K562 (cell line): ENCODE measurements around the gene SOWAHA. TPM values are rescaled to one million over a fixed set of nuclear protein-coding genes. Genes with fewer than 3 reads are reported as not detected.
A peak's percentile ranks its signal among the peaks of the same experiment; 100 is the strongest.

Experiments used
- ATAC-seq: fragments of 200-7000 bp; cut with Tn5 transposase; 3 replicates; pipeline ENCODE4 v1.9.1; 2020; ENCODE audit warnings: moderate library complexity
- BruUV-seq: library from RNA; stranded (reverse); fragments of 400-500 nt; replicated peaks from 2 replicates; lab custom pipeline; 2021; lab: Mats Ljungman, UMichigan
- CTCF ChIA-PET: fragments of 300-600 bp; formaldehyde crosslinking; extraction: SDS; loops from one replicate; lab custom pipeline; 2021; ENCODE audit warnings: low intra/inter-chr PET ratio; lab: Yijun Ruan, JAX
- POLR2A ChIA-PET: fragments of 300-600, 350-650 bp; sonication (Branson Sonifier 250); formaldehyde crosslinking; extraction: SDS; loops from one replicate; lab custom pipeline; 2021; ENCODE audit warnings: antibody characterized with exemption, inconsistent platforms; lab: Yijun Ruan, JAX
- DNase-seq, 4 experiments: peaks; one replicate each; pipeline versions ENCODE4 v3.0.0 to v3.0.0-alpha.2; 2011 to 2018; ENCODE audit warnings: low spot score in 3 of 4, mixed read lengths in 3 of 4; ENCODE audit errors: extremely low read depth in 1 of 4
- FAIRE-seq: peaks from 2 replicates; lab custom pipeline; 2011; peaks lifted over from hg19 to GRCh38; lab: Jason Lieb, UNC
- H2AFZ ChIP-seq: 2 replicates; pipeline ENCODE4 v1.6.0; 2011; ENCODE audit warnings: low read depth, low read length, control low read depth, inconsistent platforms
- H3K27ac ChIP-seq: fragments of 200-600 bp; 3 replicates; pipeline ENCODE4 v1.8.0; 2011; ENCODE audit warnings: low read depth, mild to moderate bottlenecking, control low read depth, inconsistent platforms, low read length, moderate library complexity, mixed read lengths; ENCODE audit errors: extremely low read depth
- H3K27me3 ChIP-seq, 2 experiments: fragments of 300-600 bp in 1 of 2; 2 replicates in 1 of 2; 3 replicates in 1 of 2; pipeline versions ENCODE4 v1.6.0 to v1.8.0; 2011; ENCODE audit warnings: inconsistent platforms in 2 of 2, low read length in 2 of 2, mild to moderate bottlenecking in 1 of 2, mixed read lengths in 1 of 2, moderate library complexity in 1 of 2; ENCODE audit not compliant: control insufficient read depth in 2 of 2, insufficient read depth in 2 of 2
- H3K36me3 ChIP-seq: fragments of 300-600 bp; 3 replicates; pipeline ENCODE4 v1.8.0; 2011; ENCODE audit warnings: mild to moderate bottlenecking, low read length, inconsistent platforms; ENCODE audit not compliant: control insufficient read depth, insufficient read depth
- H3K4me1 ChIP-seq, 2 experiments: fragments of 200-600 bp in 1 of 2; replicated peaks in 1 of 2; 2 replicates in 1 of 2; 3 replicates in 1 of 2; pipeline versions ENCODE4 v1.5.1 to v1.8.0; 2011; ENCODE audit warnings: inconsistent platforms in 2 of 2, low read length in 2 of 2, mild to moderate bottlenecking in 1 of 2, mixed read lengths in 1 of 2, moderate library complexity in 1 of 2; ENCODE audit not compliant: control insufficient read depth in 2 of 2, insufficient read depth in 2 of 2
- H3K4me2 ChIP-seq: 2 replicates; pipeline ENCODE4 v1.6.1; 2011; ENCODE audit warnings: low read length, control low read depth, inconsistent platforms, mixed read lengths; ENCODE audit not compliant: insufficient read depth
- H3K4me3 ChIP-seq: fragments of 200-600 bp; sonication (generic), shearing (Covaris generic); 2 replicates; pipeline ENCODE4 v1.5.1; 2016; ENCODE audit warnings: control low read depth, inconsistent platforms
- H3K79me2 ChIP-seq: fragments of 200-600 bp; 3 replicates; pipeline ENCODE4 v1.8.0; 2011; ENCODE audit warnings: low read length, inconsistent platforms; ENCODE audit not compliant: control insufficient read depth, insufficient read depth
- H3K9ac ChIP-seq, 2 experiments: 2 replicates each; pipeline versions ENCODE4 v1.6.0 to v1.6.1; 2011; ENCODE audit warnings: low read depth in 2 of 2, low read length in 2 of 2, control low read depth in 1 of 2, inconsistent platforms in 1 of 2, mild to moderate bottlenecking in 1 of 2, mixed read lengths in 1 of 2; ENCODE audit not compliant: insufficient read depth in 1 of 2
- H3K9me1 ChIP-seq: one replicate; pipeline ENCODE4 v1.6.0; 2011; ENCODE audit warnings: inconsistent platforms, mild to moderate bottlenecking, low read length, moderate library complexity; ENCODE audit not compliant: control insufficient read depth, insufficient read depth
- H3K9me3 ChIP-seq: replicated peaks from 2 replicates; pipeline ENCODE4 v1.5.1; 2011; ENCODE audit warnings: low read depth, low read length, inconsistent platforms; ENCODE audit not compliant: control insufficient read depth, insufficient read depth
- H4K20me1 ChIP-seq: replicated peaks from 2 replicates; pipeline ENCODE4 v1.6.1; 2011; ENCODE audit warnings: low read length, inconsistent platforms, mixed read lengths; ENCODE audit not compliant: control insufficient read depth, insufficient read depth
- ARID1B ChIP-seq: fragments of 450-650 bp; IDR thresholded peaks from 2 replicates; pipeline ENCODE4 v1.6.1; 2016; ENCODE audit warnings: antibody characterized with exemption, mild to moderate bottlenecking, inconsistent platforms
- EGR1 ChIP-seq: fragments of 450-650 bp; conservative IDR thresholded peaks from 2 replicates; pipeline ENCODE4 v1.6.1; 2017; ENCODE audit warnings: mild to moderate bottlenecking
- EP300 ChIP-seq: IDR thresholded peaks from 2 replicates; pipeline ENCODE4 v1.6.1; 2012; ENCODE audit warnings: low read length, improper control_type of control experiment
- FOXA1 ChIP-seq: fragments of 450-650 bp; IDR thresholded peaks from 2 replicates; pipeline ENCODE4 v1.6.1; 2016; ENCODE audit warnings: mild to moderate bottlenecking, borderline replicate concordance
- HDAC1 ChIP-seq, 2 experiments: fragments of 450-650 bp; IDR thresholded peaks; 2 replicates each; pipeline ENCODE4 v1.6.1; 2016 to 2017; ENCODE audit warnings: inconsistent platforms in 1 of 2, mild to moderate bottlenecking in 1 of 2, moderate library complexity in 1 of 2
- MCM2 ChIP-seq: fragments of 450-650 bp; IDR thresholded peaks from 2 replicates; pipeline ENCODE4 v1.6.1; 2017; ENCODE audit warnings: low read depth, mild to moderate bottlenecking
- SLC30A9 ChIP-seq: fragments of 250-450 bp; sonication (Bioruptor Pico); IDR thresholded peaks from 2 replicates; pipeline ENCODE4 v1.8.0; 2022; ENCODE audit warnings: mild to moderate bottlenecking, moderate library complexity
- TGIF2 ChIP-seq: sonication (generic); formaldehyde crosslinking; IDR thresholded peaks from 2 replicates; pipeline ENCODE4 v1.8.1; 2022; ENCODE audit warnings: mild to moderate bottlenecking, missing genetic modification reagents, moderate library complexity
- TSHZ1 ChIP-seq: fragments of 250-450 bp; sonication (Bioruptor Pico); IDR thresholded peaks from 2 replicates; pipeline ENCODE4 v1.4.0; 2020; ENCODE audit warnings: mild to moderate bottlenecking, moderate library complexity
- ZNF589 ChIP-seq: fragments of 200-800 bp; sonication (Bioruptor generic); IDR thresholded peaks from 2 replicates; pipeline ENCODE4 v1.6.1; 2016; ENCODE audit warnings: low read depth, missing genetic modification characterization, missing compliant biosample characterization
- ZNF639 ChIP-seq, 2 experiments: fragments of 200-800 bp in 1 of 2; sonication (Bioruptor generic) in 1 of 2; sonication (generic) in 1 of 2; formaldehyde crosslinking in 1 of 2; IDR thresholded peaks in 1 of 2; conservative IDR thresholded peaks in 1 of 2; 2 replicates each; pipeline versions ENCODE4 v1.5.0 to v1.6.1; 2016 to 2020; ENCODE audit warnings: missing compliant biosample characterization in 1 of 2, missing genetic modification characterization in 1 of 2, missing genetic modification reagents in 1 of 2
- WGBS: fragments of 100-300 bp; shearing (Covaris generic); methylation state at CpG from one replicate; pipeline ENCODE4 v1.1.6; 2016; ENCODE audit warnings: low coverage, mixed read lengths; ENCODE audit not compliant: insufficient coverage; ENCODE audit errors: missing lambda C conversion rate; 5-methylcytosine and 5-hydroxymethylcytosine counted together
- in situ Hi-C: fragments of 300-500 bp; cut with MboI; formaldehyde crosslinking; loops from 4 replicates; pipeline ENCODE4 v1.15.0; 2018; ENCODE audit warnings: inconsistent platforms, mixed read lengths
- intact Hi-C: fragments of 100-400 bp; cut with micrococcal nuclease; formaldehyde crosslinking; loops from 2 replicates; pipeline ENCODE4 v1.14.2; 2022
- polyA plus RNA-seq, 8 experiments: library from polyadenylated mRNA; depleted of rRNA in 4 of 8; stranded (reverse) in 5 of 8; unstranded in 3 of 8; fragments of >200 nt; fragmentation: Nextera tagmentation in 2 of 8; fragmentation: Illumina TruSeq in 1 of 8; extraction: Ambion mirVana in 2 of 8; extraction: Trizol in 1 of 8; gene quantifications; 2 replicates each; pipeline versions ENCODE4 v1.2.1 to v1.2.3, GENCODE V29; 2011 to 2014; ENCODE audit warnings: inconsistent platforms in 1 of 8, missing spikeins in 1 of 8
- total RNA-seq, 7 experiments: library from RNA; depleted of rRNA in 6 of 7; stranded (reverse); fragments of >200 nt in 6 of 7; fragmentation: Illumina TruSeq in 2 of 7; extraction: Trizol in 2 of 7; gene quantifications; 2 replicates each; pipeline versions ENCODE4 v1.2.1 to v1.2.3, GENCODE V29; 2011 to 2021; ENCODE audit warnings: low replicate concordance in 1 of 7

Gene SOWAHA
- total and polyA plus RNA-seq, 9 of the 15 experiments (the other 6 are each of a cell fraction or from before 2014, with no cell fraction given): not detected

GRCh38 chr5:132826424-132827082 is 13.5 kb downstream of the SOWAHA start (continued):
- no peak for TF ChIP-seq TSHZ1 (CRISPR knock-in tag)
- no peak for TF ChIP-seq ZNF589 (CRISPR knock-in tag)
- no peak for TF ChIP-seq ARID1B
- no peak for TF ChIP-seq SLC30A9
- TF ChIP-seq, all 486 proteins: peak for 0

- H3K79me2 ChIP-seq: peaks cover 23% of the 10 kb centered on the region
- WGBS: 60% methylated on average over 4 of the region's 4 CpGs
- in situ Hi-C loops (loop anchor here (5.0 kb wide), 1 partner anchor 71 kb away; no protein-coding TSS in a partner anchor), intact Hi-C loops (no loop called here)
- ATAC-seq (no peak), FAIRE-seq (no peak), DNase-seq (no peak)
- H3K4me1 ChIP-seq: peaks cover 18 to 33% of the 10 kb centered on the region in 2 experiments; a peak in 4 of 5 replicates
- H3K27ac ChIP-seq: no peak overlapping the region
- H3K9me1 ChIP-seq: no peaks in the 10 kb centered on the region
- CTCF ChIA-PET: no interaction called here
- no peaks in the 10 kb centered on the region for H3K27me3 ChIP-seq
- TF ChIP-seq HDAC1 (IDR thresholded peaks at IDR 0.05): no peak
- TF ChIP-seq EGR1: peak; percentile 39; the same call in 1 of the 2 replicates
- TF ChIP-seq FOXA1: no peak
- TF ChIP-seq TGIF2 (CRISPR knock-in tag): no peak
- TF ChIP-seq EP300: no peak
- no peak for TF ChIP-seq MCM2
- no peak for TF ChIP-seq ZNF639 (CRISPR knock-in tag; conservative IDR thresholded peaks at IDR 0.05 in 1 of 2, IDR thresholded peaks at IDR 0.05 in 1 of 2)
- H2AFZ ChIP-seq: no peak overlapping the region
- H3K36me3 ChIP-seq: peaks cover 46% of the 10 kb centered on the region; the same call in 2 of the 3 replicates
- BruUV-seq: TSS peak; percentile 37
- H3K4me2 ChIP-seq: no peak overlapping the region
- H3K9me3 ChIP-seq: no peaks in the 10 kb centered on the region
- peak overlapping the region in 1 of 2 experiments; percentile 28; a peak in 1 of 4 replicates for H3K9ac ChIP-seq
- H3K4me3 ChIP-seq: no peak overlapping the region
- POLR2A ChIA-PET: interaction anchor here (0.6 to 3.9 kb wide), 6 partner anchors 7 to 197 kb away, joined by 3 to 22 read pairs (median 7); partner anchors contain the start of genes GDF9 and UQCRQ
- no peaks in the 10 kb centered on the region for H4K20me1 ChIP-seq
These were observed 15.0 kb downstream of the SOWAHA start for GRCh38 chr5:132827943-132828673.
